Measurements from ENCODE around the gene GABBR2.

Gene GABBR2

GRCh38 chr9:98333703-98334582 is 374.8 kb downstream of the GABBR2 start:
- Mint-ChIP-seq H3K36me3 (ENCODE audit: low read depth) (no peaks in the 10 kb centered on the region), H3K27me3 (ENCODE audit: low read depth) (peaks cover 5% of the 10 kb centered on the region), H3K27ac (no peak overlapping the region), H3K4me1 (ENCODE audit: low read depth) (no peaks in the 10 kb centered on the region), H3K9me3 (no peaks in the 10 kb centered on the region), H3K4me3 (no peak overlapping the region)

- H3K27me3 Mint-ChIP-seq (ENCODE audit: low read depth) = peaks cover 8% of the 10 kb centered on the region
- no peak overlapping the region for H3K27ac Mint-ChIP-seq
- H3K4me3 Mint-ChIP-seq = no peak overlapping the region
- H3K36me3 Mint-ChIP-seq (ENCODE audit: low read depth) = no peaks in the 10 kb centered on the region
- H3K9me3 Mint-ChIP-seq = no peaks in the 10 kb centered on the region
- H3K4me1 Mint-ChIP-seq (ENCODE audit: low read depth) = no peaks in the 10 kb centered on the region
Observed at GRCh38 chr9:98332405-98332831, 376.3 kb downstream of the GABBR2 start.

GRCh38 chr9:98331536-98332259 is 377.0 kb downstream of the GABBR2 start:
- Mint-ChIP-seq H3K27me3 (ENCODE audit: low read depth) (peaks cover 8% of the 10 kb centered on the region), H3K9me3 (no peaks in the 10 kb centered on the region), H3K36me3 (ENCODE audit: low read depth) (no peaks in the 10 kb centered on the region), H3K4me1 (ENCODE audit: low read depth) (no peaks in the 10 kb centered on the region), H3K27ac (no peak overlapping the region), H3K4me3 (no peak overlapping the region)

- Mint-ChIP-seq H3K27me3 (ENCODE audit: low read depth) (peaks cover 6% of the 10 kb centered on the region), H3K4me3 (no peak overlapping the region), H3K9me3 (no peaks in the 10 kb centered on the region), H3K36me3 (ENCODE audit: low read depth) (no peaks in the 10 kb centered on the region), H3K27ac (no peak overlapping the region), H3K4me1 (ENCODE audit: low read depth) (no peaks in the 10 kb centered on the region)
Observed at GRCh38 chr9:98330831-98331230, 377.9 kb downstream of the GABBR2 start.

GRCh38 chr9:98329904-98330303 is 378.8 kb downstream of the GABBR2 start:
- Mint-ChIP-seq H3K4me3 (no peak overlapping the region), H3K27me3 (ENCODE audit: low read depth) (peaks cover 3% of the 10 kb centered on the region), H3K9me3 (no peaks in the 10 kb centered on the region), H3K36me3 (ENCODE audit: low read depth) (no peaks in the 10 kb centered on the region), H3K27ac (no peak overlapping the region), H3K4me1 (ENCODE audit: low read depth) (no peaks in the 10 kb centered on the region)

DNA sequence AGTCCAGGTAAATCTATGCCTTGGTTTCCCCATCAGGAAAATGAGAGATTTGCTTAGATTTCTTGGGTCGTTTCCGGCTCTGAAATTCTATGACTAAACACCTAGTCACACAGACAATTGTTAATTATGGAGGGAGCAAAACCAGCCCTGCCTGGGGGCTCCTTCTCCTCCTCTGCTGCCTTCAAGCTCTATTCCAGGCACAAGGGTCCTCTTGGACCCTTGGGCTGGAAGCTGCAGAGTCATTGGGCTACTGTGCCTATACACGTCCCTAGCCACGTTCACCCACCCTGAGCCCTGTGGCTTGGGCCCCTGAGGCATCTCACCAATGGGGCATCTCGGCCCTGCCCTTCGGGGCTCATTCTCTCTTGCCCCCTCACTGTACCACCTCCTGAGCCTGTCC is 379.5 kb downstream of the GABBR2 start:
- Mint-ChIP-seq H3K9me3 (no peaks in the 10 kb centered on the region), H3K4me1 (ENCODE audit: low read depth) (no peaks in the 10 kb centered on the region), H3K27ac (no peak overlapping the region), H3K4me3 (no peak overlapping the region), H3K27me3 (ENCODE audit: low read depth) (peaks cover 3% of the 10 kb centered on the region), H3K36me3 (ENCODE audit: low read depth) (no peaks in the 10 kb centered on the region)

- Mint-ChIP-seq H3K4me1 (ENCODE audit: low read depth) (no peaks in the 10 kb centered on the region), H3K36me3 (ENCODE audit: low read depth) (no peaks in the 10 kb centered on the region), H3K4me3 (no peak overlapping the region), H3K27me3 (ENCODE audit: low read depth) (peaks cover 3% of the 10 kb centered on the region), H3K27ac (no peak overlapping the region), H3K9me3 (no peaks in the 10 kb centered on the region)
Observed at GRCh38 chr9:98328770-98329169, 380.0 kb downstream of the GABBR2 start.

DNA sequence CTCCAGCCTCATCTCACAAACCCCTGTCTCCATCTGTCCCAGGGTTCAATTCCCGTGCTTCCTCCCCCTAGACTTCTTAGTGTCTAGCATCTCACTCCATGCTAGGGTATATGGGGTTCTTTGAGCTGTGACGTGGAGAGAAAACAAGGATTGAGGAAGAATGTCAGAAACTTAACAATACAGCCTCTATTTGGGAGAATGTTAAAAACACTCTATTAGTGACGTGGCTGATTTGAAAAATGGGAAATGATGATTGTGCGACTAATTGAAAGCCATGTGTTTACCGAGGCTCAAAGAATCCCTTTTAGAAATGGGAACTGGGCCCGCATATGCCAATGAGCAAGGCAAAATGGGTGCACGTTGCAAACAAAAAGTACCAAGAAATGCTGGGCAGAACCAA is 380.6 kb downstream of the GABBR2 start:
- H3K36me3 Mint-ChIP-seq (ENCODE audit: low read depth) = no peaks in the 10 kb centered on the region
- H3K27ac Mint-ChIP-seq = no peak overlapping the region
- peaks cover 3% of the 10 kb centered on the region for H3K27me3 Mint-ChIP-seq (ENCODE audit: low read depth)
- H3K4me1 Mint-ChIP-seq (ENCODE audit: low read depth) = no peaks in the 10 kb centered on the region
- no peaks in the 10 kb centered on the region for H3K9me3 Mint-ChIP-seq
- no peak overlapping the region for H3K4me3 Mint-ChIP-seq

- H3K27me3 Mint-ChIP-seq (ENCODE audit: low read depth) = peaks cover 3% of the 10 kb centered on the region
- H3K4me1 Mint-ChIP-seq (ENCODE audit: low read depth) = no peaks in the 10 kb centered on the region
- H3K27ac Mint-ChIP-seq = no peak overlapping the region
- H3K4me3 Mint-ChIP-seq = no peak overlapping the region
- no peaks in the 10 kb centered on the region for H3K9me3 Mint-ChIP-seq
- H3K36me3 Mint-ChIP-seq (ENCODE audit: low read depth) = no peaks in the 10 kb centered on the region
Observed at GRCh38 chr9:98327249-98327561, 381.5 kb downstream of the GABBR2 start.

DNA sequence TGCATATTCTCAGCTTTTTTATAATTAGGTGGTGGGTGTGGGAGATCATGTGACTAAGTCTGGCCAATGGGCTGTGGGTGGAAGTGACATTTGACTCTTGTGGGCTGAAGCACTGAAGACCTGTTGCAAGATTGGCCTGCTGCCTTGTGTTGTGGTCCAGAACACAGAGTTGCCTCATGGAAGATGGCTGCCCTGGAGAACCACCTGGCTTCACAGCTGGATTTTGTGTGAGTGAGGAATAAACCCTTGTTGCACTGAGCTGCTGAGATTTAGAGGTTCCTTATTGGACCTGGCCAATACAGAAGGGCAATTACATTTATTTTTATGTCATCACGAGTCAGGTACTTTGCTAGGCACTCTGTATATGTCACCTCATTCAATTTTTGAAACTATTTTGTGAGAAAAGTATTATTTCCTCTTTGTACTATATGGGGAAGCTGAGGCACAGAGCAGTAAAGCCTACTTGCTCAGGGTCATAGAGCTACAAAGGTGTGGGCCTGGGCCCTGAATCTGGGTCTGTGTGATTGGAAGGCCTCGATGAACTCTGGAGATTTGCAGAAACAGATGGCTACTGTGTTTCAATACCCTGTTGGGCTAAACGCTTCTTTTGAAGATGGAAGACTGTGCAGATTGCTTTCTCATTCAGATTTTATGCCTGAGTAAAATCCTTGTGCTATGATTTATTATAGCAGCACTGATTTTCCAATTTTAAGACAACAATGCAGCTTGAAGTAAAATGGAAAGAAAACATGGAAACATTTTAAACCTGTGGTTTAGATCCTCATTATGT is 382.1 kb downstream of the GABBR2 start:
- Mint-ChIP-seq H3K36me3 (ENCODE audit: low read depth) (no peaks in the 10 kb centered on the region), H3K4me3 (no peak overlapping the region), H3K27ac (no peak overlapping the region), H3K27me3 (ENCODE audit: low read depth) (peaks cover 3% of the 10 kb centered on the region), H3K9me3 (no peaks in the 10 kb centered on the region), H3K4me1 (ENCODE audit: low read depth) (no peaks in the 10 kb centered on the region)

DNA sequence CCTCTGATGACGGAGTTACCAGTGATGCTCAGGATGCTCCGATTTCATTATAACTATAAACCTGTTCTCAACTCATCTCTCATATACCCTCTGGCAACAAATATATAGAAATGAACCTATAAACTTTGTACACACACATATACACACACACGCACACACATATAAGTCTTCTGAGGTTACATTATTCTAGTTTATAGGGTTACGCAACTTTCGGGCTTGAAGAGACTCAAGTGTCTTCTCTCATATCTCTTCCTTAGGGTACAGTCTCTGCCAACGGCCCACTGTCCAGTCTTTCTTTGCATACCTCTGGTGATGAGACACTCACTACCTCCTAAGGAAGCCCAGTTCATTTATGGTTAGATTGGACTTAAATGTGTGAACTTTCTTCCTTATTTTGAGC is 383.9 kb downstream of the GABBR2 start:
- Mint-ChIP-seq H3K4me3 (no peak overlapping the region), H3K27me3 (ENCODE audit: low read depth) (peaks cover 3% of the 10 kb centered on the region), H3K36me3 (ENCODE audit: low read depth) (no peaks in the 10 kb centered on the region), H3K9me3 (no peaks in the 10 kb centered on the region), H3K27ac (no peak overlapping the region), H3K4me1 (ENCODE audit: low read depth) (no peaks in the 10 kb centered on the region)

- Mint-ChIP-seq H3K9me3 (no peaks in the 10 kb centered on the region), H3K4me1 (ENCODE audit: low read depth) (no peaks in the 10 kb centered on the region), H3K27ac (no peak overlapping the region), H3K27me3 (ENCODE audit: low read depth) (peaks cover 3% of the 10 kb centered on the region), H3K4me3 (no peak overlapping the region), H3K36me3 (ENCODE audit: low read depth) (no peaks in the 10 kb centered on the region)
Observed at GRCh38 chr9:98323831-98324135, 385.0 kb downstream of the GABBR2 start.

- H3K36me3 Mint-ChIP-seq (ENCODE audit: low read depth) = no peaks in the 10 kb centered on the region
- H3K27ac Mint-ChIP-seq = no peak overlapping the region
- no peaks in the 10 kb centered on the region for H3K4me1 Mint-ChIP-seq (ENCODE audit: low read depth)
- no peaks in the 10 kb centered on the region for H3K9me3 Mint-ChIP-seq
- H3K27me3 Mint-ChIP-seq (ENCODE audit: low read depth) = peaks cover 3% of the 10 kb centered on the region
- H3K4me3 Mint-ChIP-seq = no peak overlapping the region
Observed at GRCh38 chr9:98323051-98323830, 385.5 kb downstream of the GABBR2 start.

DNA sequence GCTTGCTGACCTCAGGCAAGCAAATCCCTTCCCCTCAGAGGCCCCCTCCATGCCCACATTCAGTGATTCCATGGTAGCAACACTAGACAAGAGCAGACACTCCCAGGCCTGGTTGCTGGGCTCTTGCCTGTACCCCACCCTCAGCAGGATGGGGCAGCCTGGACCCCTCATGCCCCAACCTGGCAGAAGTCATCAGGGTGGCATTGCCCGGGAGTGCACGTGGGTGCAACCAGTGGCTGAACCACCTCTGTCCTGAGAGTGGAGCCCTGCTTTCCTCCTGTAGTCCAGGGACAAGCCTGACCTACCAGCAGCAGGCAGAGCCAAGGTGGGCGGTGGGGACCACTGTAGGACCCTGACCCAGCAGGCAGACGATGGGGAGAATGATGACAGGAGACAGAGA is 387.5 kb downstream of the GABBR2 start:
- Mint-ChIP-seq H3K9me3 (no peaks in the 10 kb centered on the region), H3K27ac (no peak overlapping the region), H3K27me3 (ENCODE audit: low read depth) (no peaks in the 10 kb centered on the region), H3K4me3 (no peak overlapping the region), H3K36me3 (ENCODE audit: low read depth) (no peaks in the 10 kb centered on the region), H3K4me1 (ENCODE audit: low read depth) (no peaks in the 10 kb centered on the region)

Data from T-helper 1 cell treated with Interleukin-12 subunit alpha and Interleukin-12 subunit beta and Interleukin-4 antibody, amounts not matched to agents 30 μg/mL and 1 μg/mL, for 36 hours (primary cell).